Stimulated activated CD4-positive, alpha-beta T cell treated with anti-CD3 and anti-CD28 coated beads, Interleukin-1b, Interleukin-23, amount 100 ng/mL, for 48 hours (primary cell): ENCODE results near the gene RPL7A.
"Not testable (repeated sequence)": the region's sequence is repeated elsewhere in the genome, so short reads cannot be mapped to it uniquely, and the experiment has no call there.

Experiments
- DNase-seq: peaks from one replicate; pipeline ENCODE4 v3.0.0-alpha.2; 2020

RPL7A gene

GRCh38 chr9:133329306-133330156, 18.5 kb upstream of the RPL7A start:
- DNase-seq = not testable (repeated sequence)

DNA sequence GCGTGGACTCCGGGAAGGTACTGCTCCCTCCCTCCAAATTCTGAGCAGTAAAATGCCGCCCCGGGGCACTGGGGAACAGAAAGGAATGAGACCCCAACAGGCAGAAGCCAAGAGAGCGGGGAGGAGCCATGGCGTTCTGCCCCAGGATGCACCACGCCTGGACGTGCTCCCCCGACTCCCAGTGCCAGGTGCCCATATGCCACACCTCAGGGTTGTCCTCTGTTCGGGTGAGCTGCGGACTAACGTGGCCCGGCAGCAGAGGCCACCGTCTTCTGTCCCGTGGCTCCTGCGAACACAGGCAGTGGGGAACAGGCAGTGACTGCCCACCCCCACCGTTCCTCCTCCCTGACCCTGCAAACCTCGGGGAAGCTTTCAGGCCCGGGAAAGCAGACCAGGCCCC, 16.8 kb upstream of the RPL7A start:
- DNase-seq = no peak

DNA sequence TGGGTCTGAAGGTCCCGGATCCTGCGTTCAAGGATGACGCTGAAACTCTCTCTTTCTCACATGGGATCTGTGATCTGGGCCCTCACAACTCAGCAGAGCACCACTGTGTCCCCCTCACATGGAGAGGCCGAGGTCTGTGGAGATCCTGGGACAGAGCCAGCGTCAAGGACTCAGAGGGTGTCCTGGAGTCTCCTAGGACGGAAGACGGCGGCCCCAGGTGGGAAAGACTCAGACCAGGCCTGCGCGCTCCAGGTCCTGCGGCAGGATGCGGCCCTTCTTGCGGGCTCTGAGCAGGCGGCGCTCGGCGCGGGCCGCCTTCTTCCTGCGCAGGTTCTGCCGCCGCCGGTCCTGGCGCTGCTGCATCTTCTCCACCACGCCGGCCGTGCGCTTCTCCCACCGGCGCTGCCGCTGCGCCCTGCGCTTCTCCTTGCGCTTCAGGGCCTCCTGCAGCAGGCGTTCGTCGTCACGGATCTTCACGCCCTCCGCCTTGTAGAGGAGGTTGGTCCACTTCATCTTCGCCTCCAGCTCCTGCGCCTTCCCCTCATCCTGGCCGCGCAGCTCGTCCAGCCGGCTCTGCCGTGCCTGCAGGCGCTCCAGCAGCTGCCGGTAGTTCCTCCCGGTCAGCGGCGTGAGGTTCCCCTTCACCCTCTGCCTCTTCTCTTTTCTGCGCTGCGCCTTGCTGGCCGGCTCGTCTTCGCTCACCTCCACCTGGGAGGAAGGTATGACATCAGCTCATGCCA, 16.2 kb upstream of the RPL7A start:
- no peak for DNase-seq

- DNase-seq = no peak
These were observed 15.7 kb upstream of the RPL7A start for GRCh38 chr9:133332381-133332730.

DNA sequence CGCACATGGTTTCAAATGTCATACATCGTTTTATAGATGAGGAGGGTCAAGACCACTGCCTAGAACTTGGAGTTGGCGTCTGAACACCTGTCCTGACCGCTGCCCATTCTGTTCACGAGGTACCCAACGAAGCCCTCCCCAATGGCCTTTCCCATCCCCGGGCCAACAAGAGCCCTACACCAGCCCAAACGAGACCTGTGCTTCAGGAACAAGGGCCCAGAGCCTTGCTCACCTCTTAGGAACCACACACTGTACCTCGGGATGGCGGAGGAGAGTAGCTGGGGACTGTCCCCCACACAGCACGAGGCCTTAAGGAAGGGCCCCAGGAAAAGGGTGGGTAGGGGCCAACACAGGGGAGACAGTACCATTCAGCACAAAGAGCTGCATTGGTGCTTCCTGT, 15.0 kb upstream of the RPL7A start:
- no peak for DNase-seq

- no peak for DNase-seq
These were observed 14.5 kb upstream of the RPL7A start for GRCh38 chr9:133333566-133333965.

DNA sequence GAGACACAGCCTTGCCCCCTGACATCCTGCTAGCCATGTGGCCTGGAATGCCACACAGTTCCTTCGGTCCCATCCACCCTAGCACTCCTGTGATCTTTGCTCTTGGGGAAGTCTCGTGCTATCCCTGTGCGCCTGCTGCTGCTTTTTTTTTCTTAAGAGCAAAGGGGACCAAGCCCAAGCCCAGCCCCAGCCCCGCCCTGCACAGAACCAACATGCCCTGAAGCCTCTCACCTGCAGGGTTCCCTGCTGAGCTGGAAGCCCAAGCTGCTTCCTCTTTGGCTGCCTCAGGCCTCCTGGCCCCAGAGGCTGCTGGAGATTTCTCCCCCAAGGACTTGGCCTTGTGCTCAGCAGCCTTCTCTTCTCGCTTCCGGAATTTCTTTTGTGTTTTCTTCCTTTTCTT, 13.9 kb upstream of the RPL7A start:
- DNase-seq = no peak

DNA sequence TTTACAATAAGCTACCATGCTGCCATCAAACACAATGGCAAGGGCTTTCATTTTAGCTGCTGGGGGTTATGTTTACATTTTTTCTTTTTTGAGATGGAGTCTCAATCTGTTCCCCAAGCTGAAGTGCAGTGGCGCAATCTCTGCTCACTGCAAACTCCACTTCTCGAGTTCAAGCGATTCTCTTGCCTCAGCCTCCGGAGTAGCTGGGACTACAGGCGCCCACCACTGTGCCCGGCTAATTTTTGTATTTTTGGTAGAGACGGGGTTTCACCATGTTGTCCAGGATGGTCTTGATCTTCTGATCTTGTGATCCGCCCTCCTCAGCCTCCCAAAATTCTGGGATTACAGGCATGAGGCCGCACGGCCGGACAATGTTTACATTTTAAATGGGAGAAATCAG, 13.1 kb upstream of the RPL7A start:
- DNase-seq = not testable (repeated sequence)

DNA sequence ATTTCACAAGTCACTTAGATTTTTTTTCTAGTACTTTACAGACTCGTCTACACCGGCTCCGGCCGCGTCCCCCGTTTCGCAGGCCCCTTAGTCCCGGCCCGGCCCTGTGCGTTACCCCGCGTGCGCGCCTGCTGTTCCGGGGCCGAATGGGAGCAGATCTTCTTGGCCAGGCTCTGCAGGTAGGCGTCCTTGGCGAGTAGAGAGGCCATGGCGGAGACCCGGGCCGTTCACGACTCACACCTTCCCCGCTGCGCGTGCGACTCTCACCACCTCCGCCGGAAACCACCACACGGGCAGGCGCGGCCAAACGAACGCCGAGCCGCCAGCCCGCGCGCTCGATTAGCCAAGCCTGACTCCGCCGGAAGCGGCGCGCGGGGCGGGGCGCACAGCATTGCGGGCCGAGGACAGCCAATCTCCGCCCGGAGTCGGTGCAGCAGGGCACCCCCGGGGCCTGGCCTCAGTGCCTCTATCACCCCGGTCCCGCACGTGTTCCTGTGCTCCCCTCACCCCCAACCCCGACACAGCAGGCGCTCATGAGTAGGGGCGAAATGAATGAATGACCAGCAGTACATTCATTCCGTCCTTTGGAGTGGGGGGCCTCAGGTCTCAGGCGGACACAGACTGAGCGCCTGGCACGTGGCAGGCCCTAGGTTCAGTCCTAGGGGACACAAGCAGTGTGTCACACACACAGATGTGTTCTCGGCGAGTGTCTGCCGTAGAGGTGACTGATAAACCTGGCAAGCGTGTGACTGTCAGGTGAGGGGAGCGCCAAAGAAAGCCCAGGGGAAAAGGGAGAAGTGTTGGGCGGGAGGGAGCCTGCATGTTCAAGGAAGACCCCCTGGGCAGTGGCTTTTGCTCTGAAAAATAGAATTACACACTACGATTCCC, 11.8 kb upstream of the RPL7A start, which contains the start of gene SURF6:
SURF6 (minus strand) TSS at position 265 of the 888 bp plus-strand sequence; CDS start at position 209, 56 bp downstream.
- peak; percentile 94 for DNase-seq

DNA sequence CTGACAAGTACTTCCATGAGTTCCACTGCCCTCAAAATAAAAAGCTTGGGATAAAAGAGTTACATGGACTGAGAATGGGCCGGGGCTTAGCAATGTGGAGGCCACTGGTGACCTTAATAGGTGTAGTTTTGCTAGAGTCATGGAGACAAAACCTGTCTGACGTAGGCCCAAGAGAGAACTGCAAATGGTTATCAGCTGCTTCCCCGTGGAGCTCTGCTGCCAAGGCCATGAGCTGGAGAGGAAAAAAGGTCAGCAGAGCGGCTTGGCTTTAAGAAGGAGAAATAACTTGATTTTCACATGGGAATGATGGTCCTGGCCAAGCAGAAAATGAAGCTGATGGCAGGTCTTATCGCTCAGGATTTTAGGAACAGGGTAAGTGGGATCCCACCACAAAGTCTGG, 8.4 kb upstream of the RPL7A start:
- no peak for DNase-seq

- DNase-seq = no peak
These were observed 7.8 kb upstream of the RPL7A start for GRCh38 chr9:133340256-133340655.

- DNase-seq = no peak
These were observed 7.1 kb upstream of the RPL7A start for GRCh38 chr9:133340916-133341315.

GRCh38 chr9:133341369-133342068, 6.5 kb upstream of the RPL7A start:
- DNase-seq = no peak

DNA sequence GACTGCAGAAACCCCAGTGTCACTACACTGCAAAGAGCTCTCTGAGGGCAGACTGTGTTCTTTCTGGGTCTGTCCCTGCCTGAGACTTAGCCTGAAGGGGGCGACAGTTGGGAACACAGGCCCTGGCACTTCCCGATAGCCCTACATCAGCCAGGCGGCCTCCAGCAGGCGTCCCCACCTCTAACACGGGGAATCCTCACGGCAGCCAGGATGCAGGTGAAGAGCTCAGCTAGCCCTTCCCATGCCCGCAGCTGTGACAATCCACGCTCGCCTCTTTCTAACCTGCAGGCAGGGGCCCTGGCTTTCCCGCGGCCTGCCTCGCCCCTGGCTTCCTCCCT, 6.0 kb upstream of the RPL7A start:
- no peak for DNase-seq

GRCh38 chr9:133342570-133342969, 5.4 kb upstream of the RPL7A start:
- DNase-seq = no peak

GRCh38 chr9:133344071-133344470, 3.9 kb upstream of the RPL7A start:
- no peak for DNase-seq

DNA sequence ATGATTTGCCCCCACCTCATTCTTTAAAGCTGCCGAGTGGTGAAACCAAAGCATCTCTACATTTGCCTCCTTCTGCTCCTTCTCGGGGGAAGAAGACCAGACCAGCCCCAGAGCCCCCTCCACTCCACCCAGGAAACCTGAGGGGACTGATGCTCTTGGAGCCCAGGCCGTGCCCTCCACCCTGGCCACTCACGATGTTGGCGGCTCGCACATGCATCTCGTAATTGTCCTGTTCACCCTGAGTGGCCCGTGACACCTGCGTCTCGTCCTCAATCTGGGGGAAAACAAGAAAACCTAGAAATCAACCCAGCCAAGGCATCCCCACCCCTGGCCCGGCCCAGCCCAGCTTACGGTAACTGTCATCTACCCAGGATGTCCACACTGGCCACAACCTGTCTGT, 3.0 kb upstream of the RPL7A start:
- DNase-seq = no peak

- DNase-seq = no peak
These were observed 2.4 kb upstream of the RPL7A start for GRCh38 chr9:133345596-133345995.

DNA sequence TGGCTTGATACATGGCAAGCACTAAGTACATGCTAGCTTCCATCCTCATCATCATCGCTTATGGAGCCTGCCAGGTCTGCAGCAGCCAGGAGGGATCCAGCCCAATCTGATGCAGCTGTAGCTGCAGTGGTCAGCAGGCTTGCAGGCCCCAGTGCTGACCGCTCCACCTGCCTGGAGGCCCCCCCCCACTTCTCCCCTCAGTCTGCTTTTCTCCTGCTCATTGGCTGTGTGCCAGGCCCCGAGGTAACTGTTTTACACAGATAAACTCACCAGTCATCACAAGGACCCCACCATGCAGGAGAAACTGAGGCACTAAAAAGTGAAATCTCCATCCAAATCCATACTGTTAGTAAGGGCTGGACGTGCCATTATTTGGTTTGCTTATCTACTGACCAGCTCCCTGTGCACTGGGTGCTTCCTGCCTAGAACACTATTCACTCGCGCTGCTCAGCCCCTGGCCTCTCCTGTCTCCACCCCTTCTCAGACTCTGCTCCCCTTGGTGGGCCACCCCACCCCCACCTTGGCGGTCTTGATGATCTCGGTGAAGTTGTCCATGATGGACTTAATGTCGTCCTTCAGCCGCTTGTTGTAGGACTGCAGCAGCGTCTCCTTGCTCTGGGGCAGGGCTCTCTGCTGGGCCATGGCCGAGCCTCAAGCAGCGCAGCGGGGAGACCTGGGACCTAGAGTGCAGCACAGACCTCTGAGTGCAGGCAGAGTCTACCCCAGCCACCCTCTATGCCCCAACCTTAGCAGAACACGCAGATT, 1.8 kb upstream of the RPL7A start:
- no peak for DNase-seq

GRCh38 chr9:133347515-133347984, 468 bp upstream of the RPL7A start:
- no peak for DNase-seq

DNA sequence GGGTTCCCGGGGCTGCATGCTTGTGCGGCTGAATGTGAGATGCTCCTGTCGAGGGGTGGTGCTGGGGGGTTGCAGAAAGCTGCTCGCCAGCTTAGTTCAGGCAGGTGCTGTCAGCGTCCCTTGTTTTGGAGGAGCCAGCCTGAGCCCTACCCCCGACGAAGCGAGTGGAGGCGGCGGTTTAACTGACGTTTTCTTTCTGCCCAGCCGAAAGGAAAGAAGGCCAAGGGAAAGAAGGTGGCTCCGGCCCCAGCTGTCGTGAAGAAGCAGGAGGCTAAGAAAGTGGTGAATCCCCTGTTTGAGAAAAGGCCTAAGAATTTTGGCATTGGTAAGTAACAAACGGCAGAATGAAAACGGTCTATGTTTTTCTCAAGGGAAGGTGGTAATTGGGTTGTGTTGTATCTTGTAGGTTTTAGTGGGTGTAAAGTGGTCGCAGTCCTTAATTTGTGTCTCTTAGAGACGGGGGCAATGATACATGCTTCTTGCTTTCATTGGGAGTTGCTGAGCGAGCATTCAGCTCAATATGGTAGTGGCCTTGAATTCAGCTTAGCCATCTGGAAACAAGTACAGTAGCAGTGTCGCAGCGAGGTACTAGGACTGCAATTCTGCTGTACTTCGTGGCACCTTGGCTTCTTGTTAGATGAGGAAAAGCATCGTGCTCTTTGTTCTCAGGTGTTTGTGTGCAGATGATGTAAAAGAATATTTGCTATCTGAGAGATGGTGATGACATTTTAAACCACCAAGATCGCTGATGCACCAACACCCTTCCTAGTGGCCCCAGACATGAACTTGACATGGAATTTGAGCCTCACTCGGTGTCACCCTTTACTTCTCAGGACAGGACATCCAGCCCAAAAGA, 928 bp downstream of the RPL7A start:
- DNase-seq = no peak
